IMR-90 (cell line): ENCODE data around the gene EXOC4. TPM values are rescaled to one million over a fixed set of nuclear protein-coding genes. Genes with fewer than 3 reads are reported as not detected.

Source experiments
- ATAC-seq: fragments of 200-7000 bp; cut with Tn5 transposase; 2 replicates; pipeline ENCODE4 v1.9.1; 2020; ENCODE audit warnings: low read depth, mild to moderate bottlenecking, moderate library complexity
- BruUV-seq: library from RNA; stranded (reverse); fragments of 400-500 nt; replicated peaks from 2 replicates; lab custom pipeline; 2021; lab: Mats Ljungman, UMichigan
- CTCF ChIA-PET: fragments of 300-600 bp; formaldehyde crosslinking; extraction: SDS; loops from one replicate; lab custom pipeline; 2021; ENCODE audit warnings: antibody characterized with exemption; lab: Yijun Ruan, JAX
- POLR2A ChIA-PET: fragments of 300-600 bp; sonication (Branson Sonifier 250); formaldehyde crosslinking; loops from one replicate; lab custom pipeline; 2022; ENCODE audit warnings: antibody characterized with exemption; ENCODE audit not compliant: unreplicated experiment; lab: Charles Lee
- DNase-seq: peaks from one replicate; pipeline ENCODE4 v3.0.0; 2013
- H2AFZ ChIP-seq: replicated peaks from 2 replicates; pipeline ENCODE3; 2013; ENCODE audit warnings: low read length, mild to moderate bottlenecking; ENCODE audit not compliant: poor library complexity
- H2AK5ac ChIP-seq: 2 replicates; pipeline ENCODE4 v1.6.1; 2013; ENCODE audit warnings: low read depth, low read length, inconsistent platforms
- H2AK9ac ChIP-seq: replicated peaks from 2 replicates; pipeline ENCODE3; 2013; ENCODE audit warnings: mild to moderate bottlenecking, low read depth, low read length, moderate library complexity; ENCODE audit not compliant: poor library complexity
- H2BK120ac ChIP-seq: 2 replicates; pipeline ENCODE4 v1.6.1; 2013; ENCODE audit warnings: low read depth, low read length, inconsistent platforms
- H2BK15ac ChIP-seq: 3 replicates; pipeline ENCODE4 v1.6.1; 2013; ENCODE audit warnings: low read depth, low read length, inconsistent platforms
- H2BK20ac ChIP-seq: 2 replicates; pipeline ENCODE4 v1.6.1; 2013; ENCODE audit warnings: low read depth, mild to moderate bottlenecking, inconsistent platforms, low read length, moderate library complexity
- H2BK5ac ChIP-seq: 2 replicates; pipeline ENCODE4 v1.6.1; 2013; ENCODE audit warnings: mild to moderate bottlenecking, low read depth, low read length, inconsistent platforms; ENCODE audit not compliant: poor library complexity, severe bottlenecking
- H3K14ac ChIP-seq: replicated peaks from 2 replicates; pipeline ENCODE4 v1.6.1; 2013; ENCODE audit warnings: low read depth, low read length, inconsistent platforms
- H3K18ac ChIP-seq: 2 replicates; pipeline ENCODE4 v1.6.1; 2013; ENCODE audit warnings: low read depth, low read length, control low read depth
- H3K23ac ChIP-seq: 2 replicates; pipeline ENCODE4 v1.6.1; 2013; ENCODE audit warnings: low read depth, low read length, inconsistent platforms
- H3K27ac ChIP-seq: 2 replicates; pipeline ENCODE4 v1.5.1; 2013; ENCODE audit warnings: mild to moderate bottlenecking, control low read depth, low read length; ENCODE audit not compliant: insufficient read depth
- H3K27me3 ChIP-seq: 2 replicates; pipeline ENCODE4 v1.6.1; 2013; ENCODE audit warnings: low read length; ENCODE audit not compliant: control insufficient read depth, insufficient read depth
- H3K36me3 ChIP-seq: 2 replicates; pipeline ENCODE4 v1.6.1; 2013; ENCODE audit warnings: low read length, mixed read lengths; ENCODE audit not compliant: control insufficient read depth, insufficient read depth
- H3K4ac ChIP-seq: 2 replicates; pipeline ENCODE4 v1.6.1; 2013; ENCODE audit warnings: low read depth, low read length, inconsistent platforms
- H3K4me1 ChIP-seq: 2 replicates; pipeline ENCODE4 v1.6.1; 2013; ENCODE audit warnings: low read length, mixed read lengths; ENCODE audit not compliant: control insufficient read depth, insufficient read depth
- H3K4me2 ChIP-seq: 2 replicates; pipeline ENCODE4 v1.6.1; 2013; ENCODE audit warnings: low read depth, mild to moderate bottlenecking, control low read depth, low read length, moderate library complexity
- H3K4me3 ChIP-seq: 2 replicates; pipeline ENCODE4 v1.5.1; 2013; ENCODE audit warnings: low read depth, mild to moderate bottlenecking, control low read depth, low read length, moderate library complexity; ENCODE audit not compliant: insufficient read depth
- H3K56ac ChIP-seq: 2 replicates; pipeline ENCODE4 v1.6.1; 2013; ENCODE audit warnings: low read length, inconsistent platforms; ENCODE audit not compliant: insufficient read depth; ENCODE audit errors: extremely low read depth
- H3K79me1 ChIP-seq, 2 experiments: 2 replicates each; pipeline ENCODE4 v1.6.1; 2013; ENCODE audit warnings: low read length in 2 of 2, inconsistent platforms in 1 of 2, low read depth in 1 of 2
- H3K9ac ChIP-seq: 2 replicates; pipeline ENCODE4 v1.6.1; 2013; ENCODE audit warnings: low read depth, low read length, control low read depth
- H3K9me1 ChIP-seq: 2 replicates; pipeline ENCODE4 v1.6.1; 2013; ENCODE audit warnings: low read length, inconsistent platforms; ENCODE audit not compliant: insufficient read depth
- H3K9me3 ChIP-seq: 2 replicates; pipeline ENCODE4 v1.6.1; 2013; ENCODE audit warnings: low read length; ENCODE audit not compliant: control insufficient read depth, insufficient read depth
- H4K20me1 ChIP-seq: 2 replicates; pipeline ENCODE4 v1.6.1; 2013; ENCODE audit warnings: low read length, inconsistent platforms; ENCODE audit not compliant: insufficient read depth
- H4K5ac ChIP-seq: 2 replicates; pipeline ENCODE4 v1.6.1; 2013; ENCODE audit warnings: mild to moderate bottlenecking, low read depth, low read length, control low read depth
- H4K8ac ChIP-seq, 2 experiments: 2 replicates each; pipeline ENCODE4 v1.6.1; 2013; ENCODE audit warnings: low read depth in 2 of 2, low read length in 2 of 2, control low read depth in 1 of 2, inconsistent platforms in 1 of 2
- H4K91ac ChIP-seq: 2 replicates; pipeline ENCODE4 v1.6.1; 2013; ENCODE audit warnings: low read depth, low read length, inconsistent platforms; ENCODE audit not compliant: insufficient read depth
- BHLHE40 ChIP-seq: fragments of 150-350 bp; IDR thresholded peaks from 2 replicates; pipeline ENCODE4 v1.6.1; 2016; ENCODE audit warnings: mild to moderate bottlenecking, low read depth, low read length
- CEBPB ChIP-seq: IDR thresholded peaks from 2 replicates; pipeline ENCODE4 v1.6.1; 2012; ENCODE audit warnings: low read depth, low read length, improper control_type of control experiment
- CHD1 ChIP-seq: IDR thresholded peaks from 2 replicates; pipeline ENCODE4 v1.6.1; 2012; ENCODE audit warnings: low read depth, low read length, improper control_type of control experiment
- CTCF ChIP-seq: conservative IDR thresholded peaks from 2 replicates; pipeline ENCODE4 v1.5.1; 2012; ENCODE audit warnings: mild to moderate bottlenecking, low read depth, low read length, improper control_type of control experiment
- ELK1 ChIP-seq: fragments of 150-350 bp; IDR thresholded peaks from 2 replicates; pipeline ENCODE4 v1.6.1; 2016; ENCODE audit warnings: low read depth, mild to moderate bottlenecking, low read length, moderate library complexity, borderline replicate concordance
- FOS ChIP-seq: fragments of 150-350 bp; IDR thresholded peaks from 2 replicates; pipeline ENCODE4 v1.6.1; 2016; ENCODE audit warnings: low read depth, low read length
- MAFK ChIP-seq: IDR thresholded peaks from 2 replicates; pipeline ENCODE4 v1.6.1; 2012; ENCODE audit warnings: low read depth, low read length, improper control_type of control experiment
- MAZ ChIP-seq: IDR thresholded peaks from 2 replicates; pipeline ENCODE4 v1.6.1; 2012; ENCODE audit warnings: low read depth, mild to moderate bottlenecking, low read length, improper control_type of control experiment, moderate library complexity, borderline replicate concordance
- MXI1 ChIP-seq: IDR thresholded peaks from 2 replicates; pipeline ENCODE4 v1.6.1; 2012; ENCODE audit warnings: low read depth, mild to moderate bottlenecking, low read length, moderate library complexity, borderline replicate concordance
- NFE2L2 ChIP-seq: fragments of 150-350 bp; IDR thresholded peaks from 2 replicates; pipeline ENCODE4 v1.6.1; 2016; ENCODE audit warnings: low read depth, mild to moderate bottlenecking, low read length
- POLR2A ChIP-seq: IDR thresholded peaks from 2 replicates; pipeline ENCODE4 v1.6.1; 2012; ENCODE audit warnings: mild to moderate bottlenecking, low read depth, low read length
- RAD21 ChIP-seq: IDR thresholded peaks from 2 replicates; pipeline ENCODE4 v1.6.1; 2012; ENCODE audit warnings: low read length, improper control_type of control experiment
- RCOR1 ChIP-seq: IDR thresholded peaks from 2 replicates; pipeline ENCODE4 v1.6.1; 2012; ENCODE audit warnings: mild to moderate bottlenecking, low read length, improper control_type of control experiment; ENCODE audit not compliant: insufficient replicate concordance
- RFX5 ChIP-seq: IDR thresholded peaks from 2 replicates; pipeline ENCODE4 v1.8.0; 2012; ENCODE audit warnings: low read depth, mild to moderate bottlenecking, low read length, moderate library complexity
- SMC3 ChIP-seq: fragments of 150-350 bp; IDR thresholded peaks from 2 replicates; pipeline ENCODE4 v1.6.1; 2016; ENCODE audit warnings: low read depth, mild to moderate bottlenecking, antibody characterized with exemption, low read length, moderate library complexity
- USF2 ChIP-seq: fragments of 150-350 bp; IDR thresholded peaks from 2 replicates; pipeline ENCODE4 v1.6.1; 2017; ENCODE audit warnings: mild to moderate bottlenecking, antibody characterized with exemption, low read length, low read depth
- WGBS, 2 experiments: methylation state at CpG; one replicate each; pipeline versions ENCODE4 v1.1.5 to v1.1.7; 2013; ENCODE audit warnings: missing lambda C conversion rate in 2 of 2; ENCODE audit not compliant: insufficient read length in 1 of 2; ENCODE audit errors: extremely low coverage in 2 of 2; 5-methylcytosine and 5-hydroxymethylcytosine counted together
- dilution Hi-C: fragments of 300-500 bp; cut with HindIII; formaldehyde crosslinking; loops from one replicate; pipeline ENCODE4 v1.14.3; 2018; ENCODE audit warnings: low sequenced_read_pairs; ENCODE audit not compliant: unreplicated experiment
- in situ Hi-C: fragments of 300-500 bp; cut with MboI; formaldehyde crosslinking; loops from 3 replicates; pipeline ENCODE4 v1.14.3; 2019; ENCODE audit warnings: low sequenced_read_pairs, inconsistent platforms, mixed read lengths
- intact Hi-C: fragments of 100-400 bp; cut with micrococcal nuclease; formaldehyde crosslinking; loops from 2 replicates; pipeline ENCODE4 v1.10.0; 2022
- polyA plus RNA-seq, 3 experiments: library from polyadenylated mRNA; depleted of rRNA; stranded (reverse); fragments of >200 nt; gene quantifications; 2 replicates each; pipeline ENCODE4 v1.2.3, GENCODE V29; 2012; ENCODE audit warnings: low replicate concordance in 1 of 3
- total RNA-seq: library from RNA; depleted of rRNA; stranded (reverse); fragments of >200 nt; gene quantifications from 2 replicates; pipeline ENCODE4 v1.2.3, GENCODE V29; 2012

EXOC4 gene
- total and polyA plus RNA-seq, 2 of the 4 experiments (the other 2 are of a cell fraction): 25.4 to 94.6 TPM

DNA sequence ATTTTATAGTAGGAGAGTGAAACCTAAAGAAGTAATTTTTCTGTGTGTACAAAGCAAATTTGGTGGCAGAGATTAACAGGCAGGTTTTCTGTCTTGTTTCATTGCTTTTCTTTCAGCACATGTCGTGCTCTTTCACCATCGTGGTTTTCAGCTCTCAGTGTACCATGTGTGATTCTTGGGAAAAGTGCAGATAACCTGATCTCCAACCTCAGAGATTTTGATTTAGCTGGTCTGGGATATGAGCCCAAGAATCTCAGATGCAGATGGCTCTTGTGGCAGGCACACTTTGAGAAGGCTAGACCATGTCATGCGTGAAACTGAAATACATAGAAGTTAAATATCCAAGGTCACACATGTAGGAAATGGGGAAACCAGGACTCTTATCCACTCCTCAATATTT, 317.4 kb downstream of the EXOC4 start:
- H3K79me1 ChIP-seq: peaks cover 4 to 9% of the 10 kb centered on the region in 2 experiments; a peak in 3 of 4 replicates
- no peak overlapping the region for H3K56ac ChIP-seq
- no peak overlapping the region for H2BK5ac ChIP-seq
- no peak overlapping the region for H2AK9ac ChIP-seq
- in situ Hi-C loops (no loop called here), dilution Hi-C loops (no loop called here), intact Hi-C loops (no loop called here)
- H4K20me1 ChIP-seq: no peaks in the 10 kb centered on the region
- ATAC-seq (no peak), DNase-seq (peak; percentile 15)
- H3K36me3 ChIP-seq: no peaks in the 10 kb centered on the region
- H3K4me3 ChIP-seq: no peak overlapping the region
- H3K4me1 ChIP-seq: 0 out of 2 replicates have a peak, but pooled peaks cover 3% of the 10 kb centered on the region
- no peaks in the 10 kb centered on the region for H3K27me3 ChIP-seq
- no peak overlapping the region for H2BK20ac ChIP-seq
- H3K9ac ChIP-seq: no peak overlapping the region
- H3K18ac ChIP-seq: peak overlapping the region; percentile 33; the same call in 1 of the 2 replicates
- POLR2A ChIA-PET: no interaction called here
- no peak overlapping the region for H2BK15ac ChIP-seq
- no peak overlapping the region for H4K5ac ChIP-seq
- H3K4me2 ChIP-seq: no peak overlapping the region
- no TSS peak for BruUV-seq
- 0 out of 2 replicates have a peak, but pooled peaks cover 5% of the 10 kb centered on the region for H3K9me1 ChIP-seq
- H3K4ac ChIP-seq: 0 out of 2 replicates have a peak overlapping the region, but pooled peaks have one; percentile 10
- TF ChIP-seq CHD1: no peak
- TF ChIP-seq CTCF: no peak
- no peak for TF ChIP-seq RFX5
- no peak for TF ChIP-seq CEBPB
- TF ChIP-seq MXI1: no peak
- no peak for TF ChIP-seq USF2
- TF ChIP-seq BHLHE40: no peak
- TF ChIP-seq POLR2A: no peak
- no peak for TF ChIP-seq RCOR1
- no peak for TF ChIP-seq MAZ
- no peak for TF ChIP-seq FOS
- TF ChIP-seq MAFK: no peak
- no peak for TF ChIP-seq ELK1
- TF ChIP-seq NFE2L2: no peak
- TF ChIP-seq RAD21: no peak
- no peak for TF ChIP-seq SMC3
- no peak overlapping the region for H3K27ac ChIP-seq
- no CpG with 5 or more reads among the region's 3 CpGs for WGBS, 2 experiments
- H2AFZ ChIP-seq: no peak overlapping the region
- 0 out of 2 replicates have a peak overlapping the region, but pooled peaks have one; percentile 30 for H3K14ac ChIP-seq
- no peak overlapping the region for H4K8ac ChIP-seq
- H3K9me3 ChIP-seq: no peaks in the 10 kb centered on the region
- no peak overlapping the region for H4K91ac ChIP-seq
- CTCF ChIA-PET: no interaction called here
- H2AK5ac ChIP-seq: peak overlapping the region; percentile 21; the same call in 1 of the 2 replicates
- H2BK120ac ChIP-seq: no peak overlapping the region
- H3K23ac ChIP-seq: no peak overlapping the region
